ENCODE measurements around the gene CEBPG.

DNA sequence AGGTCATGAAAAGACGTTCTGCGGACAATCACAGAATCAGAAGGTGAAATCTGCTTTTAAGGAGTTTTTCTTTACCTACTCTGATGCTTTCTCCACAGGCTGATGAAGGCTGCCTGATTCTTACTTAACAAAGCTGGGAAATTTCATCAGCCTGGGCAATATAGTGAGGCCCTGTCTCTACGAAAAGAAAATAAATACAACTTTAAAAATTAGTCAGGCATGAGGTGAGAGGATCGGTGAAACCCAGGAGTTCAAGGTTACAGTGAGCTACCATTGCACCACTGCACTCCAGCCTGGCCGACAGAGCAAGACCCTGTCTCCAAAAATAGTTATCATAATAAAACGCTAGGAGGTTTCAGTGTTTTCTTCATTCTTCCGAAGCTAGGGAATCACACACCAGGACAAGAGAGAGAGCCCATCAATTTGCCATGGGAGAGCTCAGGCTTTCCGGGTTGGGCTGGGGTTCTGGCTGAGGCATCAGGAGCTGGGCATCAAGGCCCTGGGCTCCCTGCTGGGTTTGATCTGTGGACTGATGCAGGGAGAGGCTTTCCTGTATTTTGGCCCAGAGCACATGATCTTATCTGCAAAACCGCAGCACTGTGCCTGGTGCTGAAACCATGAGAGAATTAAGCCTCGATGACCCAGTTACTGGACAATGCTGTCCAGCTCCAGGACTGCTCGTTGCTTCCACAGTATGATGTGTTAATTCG lies 25.1 kb upstream of the CEBPG start:
- no peak for TF ChIP-seq CTCF (conservative IDR thresholded peaks at IDR 0.05; ENCODE audit: low read length)
- TF ChIP-seq EZH2phosphoT487 (IDR thresholded peaks at IDR 0.05; ENCODE audit: borderline replicate concordance) = no peak

Measured in Loucy (cell line).